Choroid plexus epithelial cell (primary cell): ENCODE results near the gene KISS1R.
A peak's percentile ranks its signal among the peaks of the same experiment; 100 is the strongest.
"Not testable (repeated sequence)": the region's sequence is repeated elsewhere in the genome, so short reads cannot be mapped to it uniquely, and the experiment has no call there.

Experiments used
- DNase-seq: peaks from one replicate; pipeline ENCODE4 v3.0.0-alpha.2; 2010; ENCODE audit warnings: low read depth
- H3K4me3 ChIP-seq: 2 replicates; pipeline ENCODE4 v1.5.1; 2011; ENCODE audit warnings: low read depth, mild to moderate bottlenecking, control low read depth, low read length, moderate library complexity
- CTCF ChIP-seq: conservative IDR thresholded peaks from 2 replicates; pipeline ENCODE4 v1.5.1; 2011; ENCODE audit warnings: low read depth, mild to moderate bottlenecking, control low read depth, inconsistent platforms, low read length, moderate library complexity

KISS1R gene

GRCh38 chr19:890831-891230 lies 26.3 kb upstream of the KISS1R start:
- no peak for TF ChIP-seq CTCF
- DNase-seq, result no peak
- no peak overlapping the region for H3K4me3 ChIP-seq

GRCh38 chr19:891421-892200 lies 25.5 kb upstream of the KISS1R start:
- peak overlapping the region; percentile 82 for H3K4me3 ChIP-seq
- not testable (repeated sequence) for DNase-seq

GRCh38 chr19:892243-892893 lies 24.8 kb upstream of the KISS1R start:
- peak; percentile 28 for DNase-seq
- TF ChIP-seq CTCF, result no peak
- peak overlapping the region; percentile 82 for H3K4me3 ChIP-seq

- no peak for TF ChIP-seq CTCF
- peak; percentile 96 for DNase-seq
- peak within 1 kb of the TSS; percentile 82 for H3K4me3 ChIP-seq
Observed at GRCh38 chr19:892894-893689, 24.0 kb upstream of the KISS1R start, which contains the start of the genes MED16 and RNU6-9. Gene MED16, minus strand, starts transcription at chr19:893187. Its CDS starts 2,056 bp downstream, at chr19:891131. Gene RNU6-9, plus strand, starts transcription at chr19:893484.

GRCh38 chr19:896434-896833 lies 20.7 kb upstream of the KISS1R start:
- no peak overlapping the region for H3K4me3 ChIP-seq
- DNase-seq, result no peak
- TF ChIP-seq CTCF, result no peak

GRCh38 chr19:896999-897398 lies 20.1 kb upstream of the KISS1R start:
- no peak overlapping the region for H3K4me3 ChIP-seq
- no peak for TF ChIP-seq CTCF
- no peak for DNase-seq

GRCh38 chr19:897442-898039 lies 19.6 kb upstream of the KISS1R start:
- DNase-seq, result no peak
- peak; percentile 16 for TF ChIP-seq CTCF
- no peak overlapping the region for H3K4me3 ChIP-seq
